Common myeloid progenitor, CD34-positive (primary cell): ENCODE data around the gene SFXN1.

ENCODE experiments used
- CTCF ChIA-PET: fragments of 350-600 bp; sonication (Branson Sonifier 250); formaldehyde crosslinking; loops from one replicate; lab custom pipeline; 2021; ENCODE audit warnings: antibody characterized with exemption; lab: Charles Lee
- POLR2A ChIA-PET: fragments of 350-600 bp; sonication (Branson Sonifier 250); formaldehyde crosslinking; loops from one replicate; lab custom pipeline; 2021; ENCODE audit warnings: antibody characterized with exemption; lab: Charles Lee
- DNase-seq, 3 donors: peaks; one replicate each; pipeline versions ENCODE4 v3.0.0 to v3.0.0-alpha.2; 2013
- H3K27ac ChIP-seq, 2 experiments: 1 replicate in 1 of 2; 2 replicates in 1 of 2; pipeline ENCODE4 v1.7.0; 2013; ENCODE audit warnings: inconsistent platforms in 2 of 2, low read length in 2 of 2, mild to moderate bottlenecking in 2 of 2, low read depth in 1 of 2, moderate library complexity in 1 of 2; ENCODE audit not compliant: severe bottlenecking in 2 of 2, insufficient read depth in 1 of 2, poor library complexity in 1 of 2
- H3K27me3 ChIP-seq, 5 experiments: replicated peaks in 2 of 5; 1 replicate in 3 of 5; 2 replicates in 2 of 5; pipeline versions ENCODE4 v1.6.1 to v1.7.0; 2013; ENCODE audit warnings: low read length in 4 of 5, mild to moderate bottlenecking in 2 of 5, moderate library complexity in 2 of 5, inconsistent platforms in 1 of 5; ENCODE audit not compliant: insufficient read depth in 5 of 5, control insufficient read depth in 4 of 5
- H3K36me3 ChIP-seq, 4 experiments: 1 replicate in 2 of 4; 2 replicates in 2 of 4; pipeline versions ENCODE4 v1.6.1 to v1.7.0; 2013; ENCODE audit warnings: low read length in 3 of 4, control low read depth in 1 of 4, mild to moderate bottlenecking in 1 of 4; ENCODE audit not compliant: control insufficient read depth in 4 of 4, insufficient read depth in 4 of 4
- H3K4me1 ChIP-seq, 4 experiments: 1 replicate in 3 of 4; 2 replicates in 1 of 4; pipeline versions ENCODE4 v1.6.1 to v1.7.1; 2013; ENCODE audit warnings: low read length in 3 of 4, mild to moderate bottlenecking in 3 of 4, control low read depth in 1 of 4, inconsistent platforms in 1 of 4, moderate library complexity in 1 of 4; ENCODE audit not compliant: control insufficient read depth in 4 of 4, insufficient read depth in 4 of 4; ENCODE audit errors: control extremely low read depth in 1 of 4
- H3K4me3 ChIP-seq, 7 experiments: 1 replicate in 4 of 7; 2 replicates in 3 of 7; pipeline versions ENCODE4 v1.5.1 to v1.7.0; 2013; ENCODE audit warnings: mild to moderate bottlenecking in 7 of 7, low read length in 6 of 7, moderate library complexity in 6 of 7, inconsistent platforms in 2 of 7, low read depth in 2 of 7, control low read depth in 1 of 7; ENCODE audit not compliant: insufficient read depth in 4 of 7, control insufficient read depth in 1 of 7; ENCODE audit errors: extremely low read depth in 1 of 7
- H3K9me3 ChIP-seq, 5 experiments: 1 replicate in 4 of 5; 2 replicates in 1 of 5; pipeline versions ENCODE4 v1.6.1 to v1.7.1; 2013; ENCODE audit warnings: low read length in 4 of 5, mild to moderate bottlenecking in 2 of 5, inconsistent platforms in 1 of 5, low read depth in 1 of 5, moderate library complexity in 1 of 5; ENCODE audit not compliant: control insufficient read depth in 4 of 5, insufficient read depth in 2 of 5; ENCODE audit errors: control extremely low read depth in 1 of 5
- WGBS: methylation state at CpG from one replicate; pipeline ENCODE4 v1.1.5; 2013; ENCODE audit not compliant: insufficient coverage; 5-methylcytosine and 5-hydroxymethylcytosine counted together

The SFXN1 gene

GRCh38 chr5:175457466-175457865 is 20.9 kb upstream of the SFXN1 start:
- no peak for DNase-seq
- no peaks in the 10 kb centered on the region for H3K9me3 ChIP-seq
- no peaks in the 10 kb centered on the region for H3K36me3 ChIP-seq
- H3K27me3 ChIP-seq = peaks cover 2 to 49% (median 16%) of the 10 kb centered on the region in 5 experiments
- CTCF ChIA-PET = interaction anchor here (0.6 to 0.7 kb wide), 2 partner anchors 8 to 24 kb away, joined by 3 read pairs; no protein-coding TSS in a partner anchor
- no peak overlapping the region for H3K4me3 ChIP-seq
- POLR2A ChIA-PET = no interaction called here
- H3K4me1 ChIP-seq = no peaks in the 10 kb centered on the region
- 71% methylated on average over 1 of the region's 1 CpG for WGBS
- H3K27ac ChIP-seq = no peak overlapping the region

GRCh38 chr5:175460126-175460525 is 18.2 kb upstream of the SFXN1 start:
- no peak overlapping the region for H3K4me3 ChIP-seq
- ChIA-PET CTCF (interaction anchor here (1.5 to 2.5 kb wide), 3 partner anchors 8 to 509 kb away, joined by 4 to 6 read pairs (median 6); no protein-coding TSS in a partner anchor), POLR2A (no interaction called here)
- no peaks in the 10 kb centered on the region for H3K9me3 ChIP-seq
- H3K27ac ChIP-seq = no peak overlapping the region
- peak in 2 of 3 donors; percentile 15 to 22 for DNase-seq
- H3K27me3 ChIP-seq = peaks cover 2 to 28% (median 11%) of the 10 kb centered on the region in 5 experiments
- H3K4me1 ChIP-seq = no peaks in the 10 kb centered on the region
- WGBS = 0% methylated on average over 1 of the region's 7 CpGs
- H3K36me3 ChIP-seq = no peaks in the 10 kb centered on the region

- ChIA-PET CTCF (interaction anchor here (0.8 to 2.5 kb wide), 4 partner anchors 8 to 509 kb away, joined by 4 to 6 read pairs (median 5); no protein-coding TSS in a partner anchor), POLR2A (no interaction called here)
- peaks cover 2 to 24% (median 11%) of the 10 kb centered on the region in 5 experiments for H3K27me3 ChIP-seq
- no peaks in the 10 kb centered on the region for H3K9me3 ChIP-seq
- no peaks in the 10 kb centered on the region for H3K36me3 ChIP-seq
- no peak overlapping the region for H3K4me3 ChIP-seq
- no peak overlapping the region for H3K27ac ChIP-seq
- 93% methylated on average over 2 of the region's 2 CpGs for WGBS
- no peaks in the 10 kb centered on the region for H3K4me1 ChIP-seq
- DNase-seq = no peak
These were observed 17.8 kb upstream of the SFXN1 start for GRCh38 chr5:175460552-175460951.

- Histone ChIP-seq H3K9me3 (no peaks in the 10 kb centered on the region), H3K4me1 (no peaks in the 10 kb centered on the region), H3K36me3 (no peaks in the 10 kb centered on the region), H3K27me3 (peaks cover 2 to 18% (median 11%) of the 10 kb centered on the region in 5 experiments), H3K27ac (no peak overlapping the region), H3K4me3 (no peak overlapping the region)
- ChIA-PET POLR2A (no interaction called here), CTCF (interaction anchor here (0.8 to 2.5 kb wide), 3 partner anchors 9 to 13 kb away, joined by 4 to 6 read pairs (median 6); no protein-coding TSS in a partner anchor)
- 94% methylated on average over 12 of the region's 13 CpGs for WGBS
- no peak for DNase-seq
These were observed 17.0 kb upstream of the SFXN1 start for GRCh38 chr5:175461370-175461769.

GRCh38 chr5:175463641-175464040 is 14.7 kb upstream of the SFXN1 start:
- Histone ChIP-seq H3K36me3 (no peaks in the 10 kb centered on the region), H3K27ac (no peak overlapping the region), H3K4me3 (no peak overlapping the region), H3K9me3 (peaks cover 0 to 1% (median 0%) of the 10 kb centered on the region in 5 experiments), H3K27me3 (peaks cover 5 to 18% (median 9%) of the 10 kb centered on the region in 5 experiments), H3K4me1 (no peaks in the 10 kb centered on the region)
- POLR2A ChIA-PET = no interaction called here
- DNase-seq = no peak
- CTCF ChIA-PET = interaction anchor here (0.8 to 1.5 kb wide), 7 partner anchors 8 to 83 kb away, joined by 3 to 5 read pairs (median 3); partner anchors contain the start of gene DRD1
- WGBS = 97% methylated on average over 3 of the region's 3 CpGs

- Histone ChIP-seq H3K27me3 (peaks cover 1 to 13% (median 4%) of the 10 kb centered on the region in 5 experiments), H3K4me3 (no peak overlapping the region), H3K9me3 (peaks cover 0 to 1% (median 0%) of the 10 kb centered on the region in 5 experiments), H3K4me1 (no peaks in the 10 kb centered on the region), H3K36me3 (no peaks in the 10 kb centered on the region), H3K27ac (no peak overlapping the region)
- ChIA-PET CTCF (interaction anchor here (0.8 to 2.4 kb wide), 11 partner anchors 8 to 85 kb away, joined by 3 to 9 read pairs (median 3); partner anchors contain the start of gene DRD1), POLR2A (interaction anchor here (0.7 kb wide), 1 partner anchor 1119 kb away, joined by 5 read pairs; no protein-coding TSS in a partner anchor)
- peak; percentile 26 to 69 (median 65) for DNase-seq
- WGBS = 48% methylated on average over 8 of the region's 11 CpGs
These were observed 14.1 kb upstream of the SFXN1 start for GRCh38 chr5:175464074-175464941.
